Neutrophil (primary cell): ENCODE results near the gene HERPUD1.
A peak's percentile ranks its signal among the peaks of the same experiment; 100 is the strongest.

ENCODE experiments used
- H3K27ac ChIP-seq: fragments of 200-600 bp; sonication (generic); 2 replicates; pipeline ENCODE4 v1.5.1; 2016; ENCODE audit warnings: mild to moderate bottlenecking, moderate library complexity
- H3K27me3 ChIP-seq: fragments of 200-600 bp; sonication (generic); 2 replicates; pipeline ENCODE4 v1.6.0; 2016; ENCODE audit warnings: mild to moderate bottlenecking
- H3K36me3 ChIP-seq: fragments of 200-600 bp; sonication (generic); 2 replicates; pipeline ENCODE4 v1.5.1; 2017
- H3K4me1 ChIP-seq, 2 experiments: fragments of 200-600 bp in 1 of 2; sonication (generic) in 1 of 2; 1 replicate in 1 of 2; 2 replicates in 1 of 2; pipeline versions ENCODE4 v1.5.1 to v1.6.1; 2013 to 2016; ENCODE audit warnings: low read depth in 1 of 2, low read length in 1 of 2, mild to moderate bottlenecking in 1 of 2, moderate library complexity in 1 of 2; ENCODE audit not compliant: control insufficient read depth in 1 of 2, insufficient read depth in 1 of 2
- H3K4me3 ChIP-seq, 2 experiments: fragments of 200-600 bp in 1 of 2; sonication (generic) in 1 of 2; 1 replicate in 1 of 2; 2 replicates in 1 of 2; pipeline ENCODE4 v1.5.1; 2013 to 2016; ENCODE audit warnings: low read depth in 1 of 2, low read length in 1 of 2, mild to moderate bottlenecking in 1 of 2, moderate library complexity in 1 of 2
- H3K9me3 ChIP-seq: fragments of 200-600 bp; sonication (generic); 2 replicates; pipeline ENCODE4 v1.5.1; 2016
- CTCF ChIP-seq: fragments of 200-600 bp; sonication (generic); IDR thresholded peaks from 2 replicates; pipeline ENCODE4 v1.5.1; 2016; ENCODE audit warnings: antibody characterized with exemption

The HERPUD1 gene

DNA sequence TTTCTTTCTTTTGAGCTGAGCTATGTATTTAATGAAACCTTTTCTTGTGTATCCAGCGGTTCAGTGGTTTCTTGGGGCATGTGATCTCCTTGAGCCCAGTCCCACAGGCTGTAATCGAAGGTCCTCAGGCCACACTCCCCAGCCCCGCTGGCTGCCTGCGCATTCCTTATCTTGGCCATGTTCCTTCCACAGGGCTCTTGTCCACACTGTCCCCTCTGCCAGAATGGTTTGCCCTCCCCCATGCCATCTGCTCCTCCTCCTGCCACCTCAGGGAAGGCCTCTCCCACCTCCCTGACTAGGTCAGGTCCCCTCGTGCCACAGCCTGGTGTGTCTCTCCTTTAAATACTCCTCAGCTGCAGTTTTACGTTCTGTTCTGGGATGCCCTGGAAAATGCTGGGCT, 45.3 kb downstream of the HERPUD1 start:
- H3K27ac ChIP-seq = no peak overlapping the region
- no peak for TF ChIP-seq CTCF

DNA sequence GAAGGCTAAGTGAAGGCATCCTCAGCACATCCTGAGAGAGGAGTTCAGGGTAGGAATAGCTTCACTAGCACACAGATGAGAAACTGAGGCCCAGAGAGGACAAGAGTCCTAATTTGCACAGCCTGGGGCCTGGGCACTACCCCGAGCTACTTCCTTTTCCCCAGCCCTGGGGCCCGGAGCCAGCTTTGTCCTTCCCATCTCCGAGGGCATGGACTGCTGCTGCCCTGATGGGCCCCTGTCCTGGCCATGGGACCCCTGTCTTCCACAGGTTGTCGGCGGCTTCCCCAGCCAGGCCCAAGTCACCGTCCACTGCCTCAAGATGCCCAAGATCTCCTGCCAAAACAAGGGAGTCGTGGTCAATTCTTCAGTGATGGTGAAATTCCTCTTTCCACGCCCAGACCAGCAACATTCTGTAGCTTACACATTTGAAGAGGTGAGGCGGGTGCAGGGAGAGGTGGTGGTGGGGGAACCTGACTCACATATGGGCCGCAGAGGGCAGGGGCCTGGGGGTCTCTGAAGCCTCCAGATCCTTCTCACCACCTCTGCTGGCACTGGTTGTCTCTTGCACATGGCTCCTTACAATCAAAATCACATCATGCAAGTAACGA, 46.0 kb downstream of the HERPUD1 start:
- H3K27me3 ChIP-seq = no peaks in the 10 kb centered on the region
- H3K4me3 ChIP-seq = no peak overlapping the region
- no peak for TF ChIP-seq CTCF
- H3K27ac ChIP-seq = peak overlapping the region; percentile 65
- H3K36me3 ChIP-seq = no peaks in the 10 kb centered on the region
- H3K4me1 ChIP-seq = peaks cover 30 to 47% of the 10 kb centered on the region in 2 experiments
- H3K9me3 ChIP-seq = no peaks in the 10 kb centered on the region

More for the DNA sequence above, 45.3 kb downstream of the HERPUD1 start:
- no peaks in the 10 kb centered on the region for H3K36me3 ChIP-seq
- H3K4me1 ChIP-seq = peaks cover 35 to 54% of the 10 kb centered on the region in 2 experiments
- H3K4me3 ChIP-seq = no peak overlapping the region
- no peaks in the 10 kb centered on the region for H3K27me3 ChIP-seq
- no peaks in the 10 kb centered on the region for H3K9me3 ChIP-seq

- no peak overlapping the region for H3K4me3 ChIP-seq
- no peak overlapping the region for H3K27ac ChIP-seq
- no peaks in the 10 kb centered on the region for H3K36me3 ChIP-seq
- peaks cover 15 to 31% of the 10 kb centered on the region in 2 experiments for H3K4me1 ChIP-seq
- TF ChIP-seq CTCF = no peak
- no peaks in the 10 kb centered on the region for H3K27me3 ChIP-seq
- no peaks in the 10 kb centered on the region for H3K9me3 ChIP-seq
Measured at GRCh38 chr16:56980201-56980535, 48.2 kb downstream of the HERPUD1 start.

DNA sequence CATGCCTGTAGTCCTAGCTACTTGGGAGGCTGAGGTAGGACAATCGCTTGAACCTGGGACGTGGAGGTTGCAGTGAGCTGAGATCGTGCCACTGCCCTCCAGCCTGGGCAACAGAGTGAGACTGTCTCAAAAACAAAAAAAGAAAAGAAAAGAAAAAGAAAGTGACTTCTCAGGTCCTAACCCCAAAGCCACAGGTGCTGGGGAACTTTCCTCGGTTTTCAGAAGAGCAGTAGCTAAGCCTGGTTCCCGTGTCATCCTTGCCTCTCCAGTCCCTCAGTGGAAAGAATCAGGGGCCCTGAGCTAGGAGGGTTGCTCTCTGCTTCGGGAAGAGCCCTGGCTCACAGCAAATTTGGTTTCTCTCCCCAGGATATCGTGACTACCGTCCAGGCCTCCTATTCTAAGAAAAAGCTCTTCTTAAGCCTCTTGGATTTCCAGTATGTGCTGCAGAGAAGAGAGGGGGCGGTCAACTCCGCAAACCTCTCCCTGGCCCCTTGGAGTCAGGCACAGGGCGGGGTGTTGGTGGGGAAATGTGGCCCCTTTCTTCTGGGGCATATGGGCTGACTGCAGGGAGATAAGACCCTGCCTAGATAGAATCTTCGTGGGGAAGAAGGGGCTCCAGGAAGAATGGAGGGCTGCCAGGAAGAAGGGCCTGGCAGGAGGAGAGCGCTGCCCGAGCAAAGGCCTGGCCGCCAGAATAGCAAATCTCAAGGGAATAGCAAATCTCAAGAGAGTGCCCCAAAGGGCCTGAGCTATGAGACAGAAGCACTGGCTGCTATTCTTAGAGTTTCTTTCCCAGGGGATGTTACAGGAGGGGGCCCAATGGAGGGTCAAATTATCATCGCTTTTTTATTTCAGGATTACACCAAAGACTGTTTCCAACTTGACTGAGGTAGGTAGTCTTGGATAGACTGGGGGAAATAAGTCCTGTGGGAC, 49.1 kb downstream of the HERPUD1 start:
- Histone ChIP-seq H3K36me3 (no peaks in the 10 kb centered on the region), H3K27me3 (no peaks in the 10 kb centered on the region), H3K4me3 (no peak overlapping the region), H3K4me1 (peaks cover 10 to 26% of the 10 kb centered on the region in 2 experiments), H3K27ac (no peak overlapping the region), H3K9me3 (no peaks in the 10 kb centered on the region)
- no peak for TF ChIP-seq CTCF

DNA sequence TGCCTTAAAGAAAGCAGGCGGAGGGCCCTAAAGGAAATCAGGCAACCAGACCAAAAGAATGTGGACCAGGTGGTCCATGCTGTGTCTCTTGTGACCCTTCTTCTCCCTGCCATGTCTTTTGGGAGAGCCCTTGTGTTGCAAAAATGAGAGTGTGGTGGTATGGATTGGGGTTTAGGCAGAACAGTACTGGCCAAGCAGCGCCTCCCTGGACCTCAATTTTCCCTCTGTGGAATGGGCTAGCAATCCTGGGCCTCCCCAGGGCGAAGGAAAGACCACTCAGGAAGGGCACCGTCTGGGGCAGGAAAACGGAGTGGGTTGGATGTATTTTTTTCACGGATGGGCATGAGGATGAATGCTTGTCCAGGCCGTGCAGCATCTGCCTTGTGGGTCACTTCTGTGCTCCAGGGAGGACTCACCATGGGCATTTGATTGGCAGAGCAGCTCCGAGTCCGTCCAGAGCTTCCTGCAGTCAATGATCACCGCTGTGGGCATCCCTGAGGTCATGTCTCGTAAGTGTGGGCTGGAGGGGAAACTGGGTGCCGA, 49.9 kb downstream of the HERPUD1 start:
- H3K36me3 ChIP-seq = no peaks in the 10 kb centered on the region
- no peak overlapping the region for H3K27ac ChIP-seq
- no peaks in the 10 kb centered on the region for H3K27me3 ChIP-seq
- H3K4me3 ChIP-seq = no peak overlapping the region
- H3K9me3 ChIP-seq = no peaks in the 10 kb centered on the region
- H3K4me1 ChIP-seq = peaks cover 10 to 26% of the 10 kb centered on the region in 2 experiments
- no peak for TF ChIP-seq CTCF
